ENCODE results near the gene MMP14.
"Not testable (repeated sequence)": the region's sequence is repeated elsewhere in the genome, so short reads cannot be mapped to it uniquely, and the experiment has no call there.

Gene MMP14

GRCh38 chr14:22842211-22843122, 6.1 kb downstream of the MMP14 start:
- no peak for DNase-seq

DNA sequence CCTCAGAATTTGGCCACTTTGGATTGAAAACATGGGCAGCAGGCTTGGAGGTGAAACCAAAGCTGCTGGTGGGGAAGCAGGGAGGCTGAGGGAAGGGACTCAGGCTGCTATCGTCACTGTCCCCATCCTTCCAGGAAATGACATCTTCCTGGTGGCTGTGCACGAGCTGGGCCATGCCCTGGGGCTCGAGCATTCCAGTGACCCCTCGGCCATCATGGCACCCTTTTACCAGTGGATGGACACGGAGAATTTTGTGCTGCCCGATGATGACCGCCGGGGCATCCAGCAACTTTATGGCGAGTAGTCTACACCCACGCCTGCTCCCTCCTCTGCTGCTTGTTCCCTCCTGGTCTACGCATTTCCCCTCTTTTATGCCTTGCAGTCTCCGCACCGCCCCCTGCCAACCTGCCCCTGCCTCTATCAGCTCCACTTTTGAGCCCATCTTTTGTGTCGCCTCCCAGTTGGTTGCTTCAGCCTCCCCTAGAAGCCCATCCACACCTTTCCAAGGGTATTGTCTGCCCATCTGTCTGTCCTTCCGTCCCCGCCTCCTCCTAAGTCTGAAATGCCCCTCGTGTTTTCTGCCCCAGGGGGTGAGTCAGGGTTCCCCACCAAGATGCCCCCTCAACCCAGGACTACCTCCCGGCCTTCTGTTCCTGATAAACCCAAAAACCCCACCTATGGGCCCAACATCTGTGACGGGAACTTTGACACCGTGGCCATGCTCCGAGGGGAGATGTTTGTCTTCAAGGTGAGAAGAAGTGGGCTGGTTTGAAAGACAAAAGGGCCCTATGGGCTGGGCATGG, 6.9 kb downstream of the MMP14 start:
- no peak for DNase-seq

GRCh38 chr14:22844221-22845102, 8.1 kb downstream of the MMP14 start:
- DNase-seq, result no peak

DNA sequence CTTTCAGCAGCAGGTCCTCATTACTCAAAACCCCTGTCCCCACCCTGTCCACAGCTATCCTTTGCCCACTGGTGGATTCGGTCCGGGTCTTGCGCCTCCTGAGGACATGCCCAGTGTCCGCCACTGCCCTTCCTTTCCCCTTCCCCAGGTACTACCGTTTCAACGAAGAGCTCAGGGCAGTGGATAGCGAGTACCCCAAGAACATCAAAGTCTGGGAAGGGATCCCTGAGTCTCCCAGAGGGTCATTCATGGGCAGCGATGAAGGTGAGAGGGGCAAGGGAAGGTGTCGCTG, 8.7 kb downstream of the MMP14 start:
- DNase-seq, result no peak

GRCh38 chr14:22845821-22846625, 9.6 kb downstream of the MMP14 start:
- DNase-seq, result no peak

GRCh38 chr14:22846811-22847307, 10.5 kb downstream of the MMP14 start:
- no peak for DNase-seq

DNA sequence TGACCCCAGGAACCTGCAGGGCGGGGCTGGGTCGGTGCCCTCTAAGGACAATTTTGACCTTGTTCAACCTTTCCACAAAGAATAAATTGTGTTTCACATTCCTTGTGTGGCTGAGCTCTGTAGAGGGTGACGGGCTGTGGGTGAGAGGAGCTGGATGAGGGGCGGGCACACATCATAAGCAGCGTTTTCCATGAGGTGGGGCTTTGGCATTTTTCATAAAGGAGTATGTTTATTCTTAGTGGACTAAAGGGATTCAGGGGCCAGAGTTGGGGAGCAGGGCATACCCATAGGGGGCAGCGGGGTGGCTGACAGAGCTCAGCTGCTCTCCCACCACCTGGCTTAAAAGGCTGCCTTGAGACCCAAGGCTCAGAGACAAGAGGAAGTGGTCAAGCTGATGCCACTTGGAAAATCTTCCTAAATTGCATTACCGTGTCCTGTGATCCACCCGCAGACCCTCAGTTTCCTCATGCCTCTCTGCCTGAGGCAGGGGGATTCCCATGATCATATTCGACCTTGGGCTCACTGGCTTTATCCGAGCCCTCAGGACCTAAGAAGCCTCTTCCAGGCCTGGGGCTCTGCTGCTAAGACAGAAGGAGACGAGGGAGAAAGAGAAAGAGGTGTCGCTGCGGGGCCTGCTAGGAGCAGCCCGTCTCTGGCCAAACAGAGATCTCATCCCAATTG, 11.4 kb downstream of the MMP14 start:
- DNase-seq, result no peak

DNA sequence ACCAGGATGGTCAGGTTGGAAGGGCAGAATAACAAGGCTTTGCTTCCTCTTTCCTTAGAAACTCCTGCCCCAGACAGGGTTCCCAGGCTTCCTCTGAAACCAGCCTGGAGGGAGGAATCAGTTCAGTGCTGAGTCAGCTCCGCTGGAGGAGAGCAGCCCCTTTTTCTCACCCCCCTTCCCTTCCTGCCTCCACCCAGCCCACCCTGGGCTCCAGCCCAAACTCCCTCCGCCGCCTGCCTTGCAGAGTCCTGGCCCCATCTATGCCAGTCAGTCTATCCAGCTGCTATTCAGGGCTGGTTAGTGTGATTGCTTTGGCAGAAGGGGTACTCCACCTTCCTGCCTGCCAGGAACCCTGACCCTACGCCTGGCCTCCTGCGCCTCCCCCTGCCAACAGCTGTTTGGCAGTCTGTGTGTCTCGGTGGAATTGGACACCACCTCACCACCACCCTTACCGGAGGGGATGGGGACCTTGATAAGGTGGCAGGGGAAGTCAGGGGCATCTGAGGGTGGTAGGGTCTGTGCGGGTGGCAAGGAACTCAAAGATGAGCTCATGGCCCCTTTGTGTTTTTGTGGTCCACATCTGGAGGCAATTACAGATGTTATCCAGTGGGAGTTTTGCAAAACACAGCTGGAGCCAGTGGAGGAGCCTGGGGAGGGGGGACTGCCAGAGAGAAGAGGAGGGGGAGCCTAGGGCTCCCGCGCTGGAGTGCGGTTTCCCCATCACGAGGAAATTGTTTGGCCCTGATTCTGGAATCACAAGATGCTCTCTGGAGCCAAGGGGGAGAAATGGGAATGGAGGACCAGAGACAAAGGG, 12.2 kb downstream of the MMP14 start:
- DNase-seq, result no peak

GRCh38 chr14:22849212-22849819, 12.9 kb downstream of the MMP14 start:
- DNase-seq, result no peak

DNA sequence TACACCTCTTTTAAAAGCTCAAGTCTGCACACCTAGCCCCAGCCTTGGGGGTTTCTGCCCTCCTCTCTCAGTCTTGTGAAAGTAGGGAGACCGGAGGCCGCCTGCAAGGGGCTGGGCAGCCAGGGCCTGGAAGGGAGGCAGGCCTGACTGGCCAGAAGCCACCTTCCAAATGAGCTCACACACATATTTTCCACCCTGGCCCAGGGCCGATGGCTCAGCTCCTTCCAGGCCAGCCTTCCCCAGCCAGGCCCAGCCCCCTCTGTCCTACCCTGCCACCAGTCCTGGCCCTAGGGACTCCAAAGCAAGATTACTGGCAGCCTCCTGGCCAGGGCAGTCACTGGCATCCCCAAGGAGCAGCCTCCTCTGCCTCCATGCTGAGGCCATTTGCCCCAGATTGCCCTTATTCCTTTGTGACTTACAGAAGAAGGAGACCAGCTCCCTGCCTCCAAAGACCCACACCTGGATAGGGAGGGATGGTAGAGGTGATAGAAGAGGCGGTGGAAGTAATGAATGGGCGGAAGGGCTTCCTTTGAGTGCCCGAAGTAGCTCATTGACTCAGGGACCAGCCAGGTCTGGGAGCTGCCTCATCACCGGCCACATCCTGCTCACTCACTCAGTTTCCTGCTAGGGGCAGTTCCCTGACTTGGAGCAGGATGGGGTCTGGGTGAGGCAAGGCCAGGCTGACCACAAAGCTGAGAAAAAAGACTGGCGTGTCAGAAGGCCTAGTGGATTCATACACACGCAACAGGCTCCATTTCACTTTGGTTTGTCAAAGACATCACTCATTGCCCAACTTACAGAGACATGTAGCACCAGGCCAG, 14.8 kb downstream of the MMP14 start:
- DNase-seq, result no peak

GRCh38 chr14:22852178-22852577, 15.8 kb downstream of the MMP14 start:
- not testable (repeated sequence) for DNase-seq

DNA sequence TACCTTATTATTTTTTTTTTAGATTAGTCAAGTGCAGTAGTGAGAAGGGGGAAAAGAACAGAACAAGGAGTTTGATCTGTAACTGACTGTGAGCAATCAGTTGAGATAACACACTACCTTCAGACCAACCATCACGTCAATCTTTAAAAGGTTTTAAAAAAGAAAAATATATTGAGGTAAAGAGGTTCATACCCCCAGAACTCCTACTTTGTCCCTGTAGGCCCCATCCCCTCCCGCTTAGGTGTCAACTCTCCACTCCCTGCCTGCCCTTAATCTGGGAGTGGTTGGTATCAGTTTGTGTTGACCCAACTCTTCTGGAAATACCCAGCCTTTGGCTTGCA, 16.2 kb downstream of the MMP14 start:
- DNase-seq, result no peak

- DNase-seq, result peak; percentile 84
Measured at GRCh38 chr14:22852940-22853767, 16.8 kb downstream of the MMP14 start.

- not testable (repeated sequence) for DNase-seq
Measured at GRCh38 chr14:22854296-22854695, 17.9 kb downstream of the MMP14 start.

DNA sequence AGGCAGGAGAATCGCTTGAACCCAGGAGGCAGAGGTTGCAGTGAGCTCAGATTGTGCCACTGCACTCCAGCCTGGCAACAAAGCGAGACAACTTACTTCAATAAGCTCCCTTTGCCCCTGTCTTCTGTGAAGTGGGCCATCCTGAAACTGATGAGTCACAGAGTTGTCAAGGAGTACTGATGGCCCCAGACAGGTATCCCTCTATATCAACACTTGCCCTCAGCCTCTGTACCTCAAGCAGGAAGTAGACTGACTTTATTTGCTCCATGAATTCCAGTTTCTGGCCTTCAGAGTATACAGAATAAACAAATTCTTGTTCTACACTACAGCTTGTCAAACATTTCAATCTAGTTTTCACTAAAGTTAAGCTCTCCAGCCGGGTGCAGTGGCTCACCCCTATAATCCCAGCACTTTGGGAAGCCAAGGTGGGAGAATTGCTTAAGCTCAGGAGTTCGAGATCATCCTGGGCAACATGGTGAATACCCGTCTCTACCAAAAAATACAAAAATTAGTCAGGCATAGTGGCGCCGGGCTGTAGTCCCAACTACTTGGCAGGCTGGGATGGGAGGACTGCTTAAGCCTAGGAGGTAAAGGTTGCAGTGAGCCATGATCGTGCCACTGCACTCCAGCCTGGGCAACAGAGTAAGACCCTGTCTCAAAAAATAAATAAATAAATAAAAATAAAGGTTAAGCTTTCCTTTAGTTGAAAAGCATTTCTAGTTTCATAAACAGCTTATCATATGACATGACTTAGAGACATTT, 18.8 kb downstream of the MMP14 start:
- DNase-seq, result no peak

GRCh38 chr14:22856428-22856827, 20.0 kb downstream of the MMP14 start:
- DNase-seq, result no peak

- not testable (repeated sequence) for DNase-seq
Measured at GRCh38 chr14:22860377-22860776, 24.0 kb downstream of the MMP14 start.

- DNase-seq, result no peak
Measured at GRCh38 chr14:22861651-22862050, 25.3 kb downstream of the MMP14 start.
